ENCODE results near the gene OXER1. TPM values are rescaled to one million over a fixed set of nuclear protein-coding genes. Genes with fewer than 3 reads are reported as not detected.

The OXER1 gene
- total and polyA plus RNA-seq, 9 of the 15 experiments (the other 6 are each of a cell fraction or from before 2014, with no cell fraction given) = not detected

DNA sequence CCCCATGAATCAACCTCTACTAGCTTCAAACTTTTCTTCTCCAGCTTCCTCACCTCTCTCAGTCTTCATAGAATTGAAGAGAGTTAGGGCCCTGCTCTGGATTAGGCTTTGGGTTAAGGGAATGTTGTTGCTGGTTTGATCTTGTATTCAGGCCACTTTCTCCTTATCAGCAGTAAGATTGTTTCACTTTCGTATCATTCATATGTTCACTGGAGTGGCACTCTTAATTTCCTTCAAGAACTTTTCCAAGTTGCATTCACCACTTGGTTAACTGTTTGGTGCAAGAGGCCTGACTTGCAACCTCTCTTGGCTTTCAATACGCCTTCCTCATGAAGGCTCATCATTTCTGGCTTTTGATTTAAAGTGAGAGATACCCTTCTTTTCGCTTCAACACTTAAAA is 22.8 kb downstream of the OXER1 start:
- H3K79me2 ChIP-seq (ENCODE audit: control insufficient read depth, insufficient read depth, low read length) = no peaks in the 10 kb centered on the region
- 2% methylated on average over 3 of the region's 3 CpGs for WGBS (ENCODE audit: insufficient coverage, low coverage, missing lambda C conversion rate)
- no peaks in the 10 kb centered on the region for H3K9me3 ChIP-seq (replicated peaks; ENCODE audit: control insufficient read depth, insufficient read depth, low read depth, low read length)
- no peak overlapping the region for H3K4me3 ChIP-seq
- FAIRE-seq (no peak), ATAC-seq (no peak), DNase-seq (ENCODE audit: extremely low read depth in 1 of 4, low spot score in 3 of 4) (no peak)
- H3K4me2 ChIP-seq (ENCODE audit: insufficient read depth, low read length) = no peak overlapping the region
- ChIA-PET POLR2A (interaction anchor here (1.5 kb wide), 1 partner anchor 14 kb away, joined by 3 read pairs; no protein-coding TSS in a partner anchor), CTCF (ENCODE audit: low intra/inter-chr PET ratio) (no interaction called here)
- in situ Hi-C loops (cut with MboI) = no loop called here
- H3K27me3 ChIP-seq (ENCODE audit: control insufficient read depth in 2 of 2, insufficient read depth in 2 of 2, low read length in 2 of 2) = peaks cover 0 to 6% of the 10 kb centered on the region in 2 experiments; a peak in 1 of 5 replicates
- H3K9ac ChIP-seq (ENCODE audit: insufficient read depth in 1 of 2, low read depth in 2 of 2, low read length in 2 of 2) = no peak overlapping the region
- H3K36me3 ChIP-seq (ENCODE audit: control insufficient read depth, insufficient read depth, low read length) = no peaks in the 10 kb centered on the region
- no peak for TF ChIP-seq RBM39 (optimal IDR thresholded peaks at IDR 0.05; ENCODE audit: low read depth, low read length)
- TF ChIP-seq FOSL1 (tag; conservative IDR thresholded peaks at IDR 0.05) = no peak
- TF ChIP-seq ZNF23 (CRISPR knock-in tag; IDR thresholded peaks at IDR 0.05) = no peak
- TF ChIP-seq MXI1 (IDR thresholded peaks at IDR 0.05; ENCODE audit: low read depth, low read length) = no peak
- TF ChIP-seq, protein P1, sequence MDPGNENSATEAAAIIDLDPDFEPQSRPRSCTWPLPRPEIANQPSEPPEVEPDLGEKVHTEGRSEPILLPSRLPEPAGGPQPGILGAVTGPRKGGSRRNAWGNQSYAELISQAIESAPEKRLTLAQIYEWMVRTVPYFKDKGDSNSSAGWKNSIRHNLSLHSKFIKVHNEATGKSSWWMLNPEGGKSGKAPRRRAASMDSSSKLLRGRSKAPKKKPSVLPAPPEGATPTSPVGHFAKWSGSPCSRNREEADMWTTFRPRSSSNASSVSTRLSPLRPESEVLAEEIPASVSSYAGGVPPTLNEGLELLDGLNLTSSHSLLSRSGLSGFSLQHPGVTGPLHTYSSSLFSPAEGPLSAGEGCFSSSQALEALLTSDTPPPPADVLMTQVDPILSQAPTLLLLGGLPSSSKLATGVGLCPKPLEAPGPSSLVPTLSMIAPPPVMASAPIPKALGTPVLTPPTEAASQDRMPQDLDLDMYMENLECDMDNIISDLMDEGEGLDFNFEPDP (CRISPR knock-in tag; IDR thresholded peaks at IDR 0.05) = no peak
- no peak for TF ChIP-seq POLR2B (IDR thresholded peaks at IDR 0.05; ENCODE audit: low read depth, partially characterized antibody)
- TF ChIP-seq, protein P2, sequence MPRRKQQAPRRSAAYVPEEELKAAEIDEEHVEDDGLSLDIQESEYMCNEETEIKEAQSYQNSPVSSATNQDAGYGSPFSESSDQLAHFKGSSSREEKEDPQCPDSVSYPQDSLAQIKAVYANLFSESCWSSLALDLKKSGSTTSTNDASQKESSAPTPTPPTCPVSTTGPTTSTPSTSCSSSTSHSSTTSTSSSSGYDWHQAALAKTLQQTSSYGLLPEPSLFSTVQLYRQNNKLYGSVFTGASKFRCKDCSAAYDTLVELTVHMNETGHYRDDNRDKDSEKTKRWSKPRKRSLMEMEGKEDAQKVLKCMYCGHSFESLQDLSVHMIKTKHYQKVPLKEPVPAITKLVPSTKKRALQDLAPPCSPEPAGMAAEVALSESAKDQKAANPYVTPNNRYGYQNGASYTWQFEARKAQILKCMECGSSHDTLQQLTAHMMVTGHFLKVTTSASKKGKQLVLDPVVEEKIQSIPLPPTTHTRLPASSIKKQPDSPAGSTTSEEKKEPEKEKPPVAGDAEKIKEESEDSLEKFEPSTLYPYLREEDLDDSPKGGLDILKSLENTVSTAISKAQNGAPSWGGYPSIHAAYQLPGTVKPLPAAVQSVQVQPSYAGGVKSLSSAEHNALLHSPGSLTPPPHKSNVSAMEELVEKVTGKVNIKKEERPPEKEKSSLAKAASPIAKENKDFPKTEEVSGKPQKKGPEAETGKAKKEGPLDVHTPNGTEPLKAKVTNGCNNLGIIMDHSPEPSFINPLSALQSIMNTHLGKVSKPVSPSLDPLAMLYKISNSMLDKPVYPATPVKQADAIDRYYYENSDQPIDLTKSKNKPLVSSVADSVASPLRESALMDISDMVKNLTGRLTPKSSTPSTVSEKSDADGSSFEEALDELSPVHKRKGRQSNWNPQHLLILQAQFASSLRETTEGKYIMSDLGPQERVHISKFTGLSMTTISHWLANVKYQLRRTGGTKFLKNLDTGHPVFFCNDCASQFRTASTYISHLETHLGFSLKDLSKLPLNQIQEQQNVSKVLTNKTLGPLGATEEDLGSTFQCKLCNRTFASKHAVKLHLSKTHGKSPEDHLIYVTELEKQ (CRISPR knock-in tag; IDR thresholded peaks at IDR 0.05) = no peak
- TF ChIP-seq, protein P3, sequence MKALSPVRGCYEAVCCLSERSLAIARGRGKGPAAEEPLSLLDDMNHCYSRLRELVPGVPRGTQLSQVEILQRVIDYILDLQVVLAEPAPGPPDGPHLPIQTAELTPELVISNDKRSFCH (CRISPR knock-in tag; IDR thresholded peaks at IDR 0.05) = no peak
- TF ChIP-seq, protein P3 (tag; IDR thresholded peaks at IDR 0.05) = no peak
- TF ChIP-seq PTBP1 (IDR thresholded peaks at IDR 0.05; ENCODE audit: low read depth, low read length) = no peak
- no peak for TF ChIP-seq SMAD1 (IDR thresholded peaks at IDR 0.05; ENCODE audit: low read depth, low read length, partially characterized antibody)
- no peak for TF ChIP-seq C11orf30 (IDR thresholded peaks at IDR 0.05; ENCODE audit: low read depth)
- TF ChIP-seq MTA3 (IDR thresholded peaks at IDR 0.05; ENCODE audit: borderline replicate concordance) = no peak
- no peak for TF ChIP-seq ZNF764 (CRISPR knock-in tag; IDR thresholded peaks at IDR 0.05; ENCODE audit: low read depth)
- no peak for TF ChIP-seq NUFIP1 (IDR thresholded peaks at IDR 0.05; ENCODE audit: partially characterized antibody)
- no peak overlapping the region for H2AFZ ChIP-seq (ENCODE audit: low read depth, low read length)
- no TSS peak for BruUV-seq (replicated peaks)
- H3K27ac ChIP-seq (ENCODE audit: extremely low read depth, low read depth, low read length) = no peak overlapping the region
- intact Hi-C loops (cut with micrococcal nuclease) = no loop called here
- no peaks in the 10 kb centered on the region for H4K20me1 ChIP-seq (replicated peaks; ENCODE audit: control insufficient read depth, insufficient read depth, low read length)
- no peaks in the 10 kb centered on the region for H3K9me1 ChIP-seq (ENCODE audit: control insufficient read depth, insufficient read depth, low read length)
- H3K4me1 ChIP-seq (replicated peaks in 1 of 2; ENCODE audit: control insufficient read depth in 2 of 2, insufficient read depth in 2 of 2, low read length in 2 of 2) = no peaks in the 10 kb centered on the region
